GM12878 (cell line): ENCODE results near the gene GPBP1. TPM values are rescaled to one million over a fixed set of nuclear protein-coding genes. Genes with fewer than 3 reads are reported as not detected.

Experiments
- ATAC-seq: fragments of 200-7000 bp; cut with Tn5 transposase; 3 replicates; pipeline ENCODE4 v1.9.1; 2020; ENCODE audit warnings: mild to moderate bottlenecking, moderate library complexity
- BruUV-seq: library from RNA; stranded (reverse); fragments of 400-500 nt; replicated peaks from 2 replicates; lab custom pipeline; 2021; lab: Mats Ljungman, UMichigan
- CTCF ChIA-PET: fragments of 300-600 bp; sonication (Branson Sonifier 250); formaldehyde crosslinking; extraction: SDS; loops from one replicate; lab custom pipeline; 2021; ENCODE audit warnings: inconsistent platforms; lab: Yijun Ruan, JAX
- POLR2A ChIA-PET: fragments of 350-600 bp; formaldehyde crosslinking; extraction: SDS; loops from one replicate; lab custom pipeline; 2021; ENCODE audit warnings: inconsistent platforms; lab: Charles Lee
- RAD21 ChIA-PET: fragments of 300-600 bp; sonication (Branson Sonifier 250); formaldehyde crosslinking; loops from one replicate; lab custom pipeline; 2023; ENCODE audit warnings: antibody characterized with exemption; ENCODE audit not compliant: unreplicated experiment; lab: Charles Lee
- SMC1A ChIA-PET: fragments of 300-600 bp; sonication (Branson Sonifier 250); formaldehyde crosslinking; loops from one replicate; lab custom pipeline; 2023; ENCODE audit not compliant: unreplicated experiment, uncharacterized antibody; lab: Charles Lee
- DNase-seq: peaks from one replicate; pipeline ENCODE4 v3.0.0-alpha.2; 2011; ENCODE audit warnings: low read depth, low spot score
- FAIRE-seq: peaks from 3 replicates; lab custom pipeline; 2011; peaks lifted over from hg19 to GRCh38; lab: Jason Lieb, UNC
- H2AFZ ChIP-seq: 2 replicates; pipeline ENCODE4 v1.6.0; 2011; ENCODE audit warnings: low read depth, low read length, control low read depth; ENCODE audit not compliant: control insufficient read depth
- H3K27ac ChIP-seq: 2 replicates; pipeline ENCODE4 v1.5.1; 2011; ENCODE audit warnings: control low read depth; ENCODE audit not compliant: control insufficient read depth, insufficient read depth
- H3K27me3 ChIP-seq, 2 experiments: replicated peaks in 1 of 2; 2 replicates each; pipeline versions ENCODE4 v1.6.0 to v1.6.1; 2011; ENCODE audit warnings: low read length in 1 of 2; ENCODE audit not compliant: control insufficient read depth in 2 of 2, insufficient read depth in 2 of 2
- H3K36me3 ChIP-seq, 2 experiments: 2 replicates each; pipeline ENCODE4 v1.5.1; 2011; ENCODE audit warnings: low read length in 1 of 2; ENCODE audit not compliant: control insufficient read depth in 2 of 2, insufficient read depth in 2 of 2
- H3K4me1 ChIP-seq: 2 replicates; pipeline ENCODE4 v1.6.1; 2011; ENCODE audit warnings: mild to moderate bottlenecking, low read length, moderate library complexity, mixed read lengths; ENCODE audit not compliant: control insufficient read depth, insufficient read depth
- H3K4me2 ChIP-seq: 2 replicates; pipeline ENCODE4 v1.6.0; 2011; ENCODE audit warnings: control low read depth; ENCODE audit not compliant: control insufficient read depth, insufficient read depth
- H3K4me3 ChIP-seq: fragments of 200-600 bp; sonication (generic); 2 replicates; pipeline ENCODE4 v1.5.1; 2016
- H3K79me2 ChIP-seq: 2 replicates; pipeline ENCODE4 v1.6.0; 2011; ENCODE audit warnings: low read length; ENCODE audit not compliant: control insufficient read depth, insufficient read depth
- H3K9ac ChIP-seq: 2 replicates; pipeline ENCODE4 v1.8.0; 2011; ENCODE audit warnings: low read length, control low read depth, mixed read lengths; ENCODE audit not compliant: control insufficient read depth, insufficient read depth
- H3K9me3 ChIP-seq: replicated peaks from 3 replicates; pipeline ENCODE4 v1.5.1; 2011; ENCODE audit warnings: mild to moderate bottlenecking, low read length; ENCODE audit not compliant: control insufficient read depth, insufficient read depth
- H4K20me1 ChIP-seq: 2 replicates; pipeline ENCODE4 v1.6.0; 2011; ENCODE audit not compliant: control insufficient read depth, insufficient read depth
- BHLHE40 ChIP-seq, 2 experiments: fragments of 450-650 bp in 1 of 2; IDR thresholded peaks; 2 replicates each; pipeline ENCODE4 v1.6.1; 2011 to 2017; ENCODE audit warnings: low read depth in 2 of 2, borderline replicate concordance in 1 of 2, improper control_type of control experiment in 1 of 2, low read length in 1 of 2, mild to moderate bottlenecking in 1 of 2
- CHD1 ChIP-seq: IDR thresholded peaks from 2 replicates; pipeline ENCODE4 v1.6.1; 2012; ENCODE audit warnings: low read depth, low read length, improper control_type of control experiment
- IKZF2 ChIP-seq, 2 experiments: fragments of 450-650 bp; IDR thresholded peaks; 2 replicates each; pipeline ENCODE4 v1.6.1; 2017; ENCODE audit warnings: mild to moderate bottlenecking in 2 of 2, moderate library complexity in 2 of 2
- POLR2AphosphoS2 ChIP-seq: IDR thresholded peaks from 2 replicates; pipeline ENCODE4 v1.6.1; 2011; ENCODE audit warnings: low read depth, mild to moderate bottlenecking, low read length, improper control_type of control experiment, moderate library complexity
- RB1 ChIP-seq: fragments of 450-650 bp; formaldehyde crosslinking; IDR thresholded peaks from 2 replicates; pipeline ENCODE4 v1.6.1; 2017; ENCODE audit warnings: mild to moderate bottlenecking, borderline replicate concordance
- RELA ChIP-seq: fragments of 450-650 bp; IDR thresholded peaks from 2 replicates; pipeline ENCODE4 v1.8.0; 2014; ENCODE audit warnings: borderline replicate concordance; ENCODE audit not compliant: partially characterized antibody
- YY1 ChIP-seq: IDR thresholded peaks from 2 replicates; pipeline ENCODE4 v1.6.1; 2011; ENCODE audit warnings: low read depth, mild to moderate bottlenecking, low read length
- WGBS: methylation state at CpG from one replicate; pipeline ENCODE4 v1.1.6; 2016; ENCODE audit warnings: low lambda C conversion rate; ENCODE audit not compliant: insufficient replicate concordance, insufficient coverage; ENCODE audit errors: missing lambda C conversion rate; 5-methylcytosine and 5-hydroxymethylcytosine counted together
- in situ Hi-C: fragments of 300-500 bp; cut with MboI; formaldehyde crosslinking; loops from 9 replicates; pipeline ENCODE4 v1.14.3; 2018; ENCODE audit warnings: mixed read lengths
- intact Hi-C: fragments of 100-400 bp; cut with micrococcal nuclease; formaldehyde crosslinking; loops from one replicate; pipeline ENCODE4 v1.14.2; 2022; ENCODE audit not compliant: unreplicated experiment
- polyA plus RNA-seq, 11 experiments: library from polyadenylated mRNA; depleted of rRNA in 4 of 11; unstranded in 6 of 11; stranded (reverse) in 5 of 11; fragments of >200 nt; fragmentation: Nextera tagmentation in 4 of 11; fragmentation: Illumina TruSeq in 1 of 11; extraction: Ambion mirVana in 4 of 11; extraction: Trizol in 1 of 11; gene quantifications; 1 replicate in 1 of 11; 2 replicates in 10 of 11; pipeline versions ENCODE4 v1.2.1 to v1.2.3, GENCODE V29; 2011 to 2016; ENCODE audit warnings: inconsistent platforms in 2 of 11, missing spikeins in 2 of 11, low read depth in 1 of 11
- total RNA-seq, 4 experiments: library from RNA; depleted of rRNA in 3 of 4; stranded (reverse); fragments of >200 nt in 3 of 4; fragmentation: Illumina TruSeq in 1 of 4; extraction: Trizol in 1 of 4; gene quantifications; 2 replicates each; pipeline versions ENCODE4 v1.2.1 to v1.2.3, GENCODE V29; 2013 to 2021
- TF ChIP-seq, protein P1 (sequence below): fragments of 450-650 bp; IDR thresholded peaks from 2 replicates; pipeline ENCODE4 v1.6.1; 2014; ENCODE audit warnings: mild to moderate bottlenecking
- TF ChIP-seq, protein P2 (sequence below): fragments of 450-650 bp; IDR thresholded peaks from 2 replicates; pipeline ENCODE4 v1.6.1; 2016; ENCODE audit warnings: mild to moderate bottlenecking

GPBP1 gene
- total and polyA plus RNA-seq, 10 of the 15 experiments (the other 5 are each of a cell fraction or from before 2014, with no cell fraction given) = 27.0 to 96.2 (median 55.4) TPM

DNA sequence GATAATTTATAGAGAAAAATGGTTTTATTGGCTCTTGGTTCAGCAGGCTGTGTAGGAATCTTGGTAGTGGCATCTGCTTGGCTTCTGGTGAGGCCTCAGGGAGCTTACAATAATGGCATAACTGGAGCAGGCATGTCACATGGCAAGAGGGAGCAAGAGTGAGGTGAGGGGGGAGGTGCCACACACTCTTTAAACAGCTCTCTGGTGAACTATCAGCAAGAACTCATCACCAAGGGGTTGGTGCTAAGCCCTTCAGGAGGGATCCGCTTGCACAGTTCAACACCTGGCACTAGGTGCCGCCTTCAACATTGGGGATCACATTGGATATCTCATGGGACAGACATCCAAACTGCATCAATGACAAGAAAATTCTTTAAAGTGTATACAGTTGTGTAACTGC lies 10.5 kb downstream of the GPBP1 start:
- ATAC-seq = peak; percentile 16
- peaks cover 98% of the 10 kb centered on the region for H3K79me2 ChIP-seq
- no peak overlapping the region for H3K27ac ChIP-seq
- intact Hi-C loops = no loop called here
- H3K9me3 ChIP-seq = no peaks in the 10 kb centered on the region; the same call in none of the 3 replicates
- 100% methylated on average over 2 of the region's 2 CpGs for WGBS
- peak overlapping the region; percentile 44; the same call in 1 of the 2 replicates for H3K4me2 ChIP-seq
- ChIA-PET POLR2A (interaction anchor here (0.6 to 1.6 kb wide), 2 partner anchors 11 to 16 kb away, joined by 4 to 7 read pairs; partner anchors contain the start of gene GPBP1), SMC1A (interaction anchor here (1.2 to 1.7 kb wide), 3 partner anchors 27 to 46 kb away, joined by 3 to 6 read pairs (median 4); no protein-coding TSS in a partner anchor), RAD21 (interaction anchor here (1.2 kb wide), 1 partner anchor 23 kb away, joined by 3 read pairs; no protein-coding TSS in a partner anchor), CTCF (no interaction called here)
- no peak for DNase-seq
- H3K27me3 ChIP-seq = no peaks in the 10 kb centered on the region
- BruUV-seq = no TSS peak
- peak; percentile 31 for FAIRE-seq
- H2AFZ ChIP-seq = no peak overlapping the region
- H3K9ac ChIP-seq = no peak overlapping the region
- peaks cover 3 to 12% of the 10 kb centered on the region in 2 experiments for H3K36me3 ChIP-seq
- peaks cover 32% of the 10 kb centered on the region for H3K4me1 ChIP-seq
- TF ChIP-seq, protein P1, sequence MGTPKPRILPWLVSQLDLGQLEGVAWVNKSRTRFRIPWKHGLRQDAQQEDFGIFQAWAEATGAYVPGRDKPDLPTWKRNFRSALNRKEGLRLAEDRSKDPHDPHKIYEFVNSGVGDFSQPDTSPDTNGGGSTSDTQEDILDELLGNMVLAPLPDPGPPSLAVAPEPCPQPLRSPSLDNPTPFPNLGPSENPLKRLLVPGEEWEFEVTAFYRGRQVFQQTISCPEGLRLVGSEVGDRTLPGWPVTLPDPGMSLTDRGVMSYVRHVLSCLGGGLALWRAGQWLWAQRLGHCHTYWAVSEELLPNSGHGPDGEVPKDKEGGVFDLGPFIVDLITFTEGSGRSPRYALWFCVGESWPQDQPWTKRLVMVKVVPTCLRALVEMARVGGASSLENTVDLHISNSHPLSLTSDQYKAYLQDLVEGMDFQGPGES = no peak
- TF ChIP-seq RB1 = no peak
- TF ChIP-seq IKZF2 (IDR thresholded peaks at IDR 0.05) = no peak
- no peak for TF ChIP-seq CHD1
- TF ChIP-seq POLR2AphosphoS2 = no peak
- no peak for TF ChIP-seq YY1
- TF ChIP-seq, protein P2, sequence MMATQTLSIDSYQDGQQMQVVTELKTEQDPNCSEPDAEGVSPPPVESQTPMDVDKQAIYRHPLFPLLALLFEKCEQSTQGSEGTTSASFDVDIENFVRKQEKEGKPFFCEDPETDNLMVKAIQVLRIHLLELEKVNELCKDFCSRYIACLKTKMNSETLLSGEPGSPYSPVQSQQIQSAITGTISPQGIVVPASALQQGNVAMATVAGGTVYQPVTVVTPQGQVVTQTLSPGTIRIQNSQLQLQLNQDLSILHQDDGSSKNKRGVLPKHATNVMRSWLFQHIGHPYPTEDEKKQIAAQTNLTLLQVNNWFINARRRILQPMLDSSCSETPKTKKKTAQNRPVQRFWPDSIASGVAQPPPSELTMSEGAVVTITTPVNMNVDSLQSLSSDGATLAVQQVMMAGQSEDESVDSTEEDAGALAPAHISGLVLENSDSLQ = no peak
- no peak for TF ChIP-seq BHLHE40 (IDR thresholded peaks at IDR 0.05; ENCODE audit: borderline replicate concordance in 1 of 2, low read depth in 2 of 2, low read length in 1 of 2)
- TF ChIP-seq RELA = no peak
- H4K20me1 ChIP-seq = peaks cover 13% of the 10 kb centered on the region
- H3K4me3 ChIP-seq = peak overlapping the region; percentile 25; the same call in 1 of the 2 replicates
- in situ Hi-C loops = loop anchor here (25.0 kb wide), 1 partner anchor 1872 kb away; the partner anchor contains the start of genes DHX29 and MTREX
